OCI-LY3 (cell line): ENCODE measurements around the gene VENTX.

ENCODE experiments used
- CTCF ChIP-seq: fragments of 200-600, 300-600 bp; sonication (generic); IDR thresholded peaks from 2 replicates; pipeline ENCODE4 v1.5.1; 2014; ENCODE audit warnings: antibody characterized with exemption, low read length, low read depth
- EZH2phosphoT487 ChIP-seq: fragments of 200-600 bp; shearing (Covaris generic); IDR thresholded peaks from 2 replicates; pipeline ENCODE4 v1.6.1; 2018; ENCODE audit warnings: antibody characterized with exemption, mixed run types, low read depth

- TF ChIP-seq CTCF (no peak), EZH2phosphoT487 (no peak)
Measured at GRCh38 chr10:133281628-133282372, 44.1 kb downstream of the VENTX start.
